NCI-H510A (cell line): ENCODE measurements around the gene CSNK2A1.
"Not testable (repeated sequence)": the region's sequence is repeated elsewhere in the genome, so short reads cannot be mapped to it uniquely, and the experiment has no call there.

Experiments
- DNase-seq: peaks from one replicate; lab custom pipeline; 2025; lab: John Stamatoyannopoulos, UW

Gene CSNK2A1

DNA sequence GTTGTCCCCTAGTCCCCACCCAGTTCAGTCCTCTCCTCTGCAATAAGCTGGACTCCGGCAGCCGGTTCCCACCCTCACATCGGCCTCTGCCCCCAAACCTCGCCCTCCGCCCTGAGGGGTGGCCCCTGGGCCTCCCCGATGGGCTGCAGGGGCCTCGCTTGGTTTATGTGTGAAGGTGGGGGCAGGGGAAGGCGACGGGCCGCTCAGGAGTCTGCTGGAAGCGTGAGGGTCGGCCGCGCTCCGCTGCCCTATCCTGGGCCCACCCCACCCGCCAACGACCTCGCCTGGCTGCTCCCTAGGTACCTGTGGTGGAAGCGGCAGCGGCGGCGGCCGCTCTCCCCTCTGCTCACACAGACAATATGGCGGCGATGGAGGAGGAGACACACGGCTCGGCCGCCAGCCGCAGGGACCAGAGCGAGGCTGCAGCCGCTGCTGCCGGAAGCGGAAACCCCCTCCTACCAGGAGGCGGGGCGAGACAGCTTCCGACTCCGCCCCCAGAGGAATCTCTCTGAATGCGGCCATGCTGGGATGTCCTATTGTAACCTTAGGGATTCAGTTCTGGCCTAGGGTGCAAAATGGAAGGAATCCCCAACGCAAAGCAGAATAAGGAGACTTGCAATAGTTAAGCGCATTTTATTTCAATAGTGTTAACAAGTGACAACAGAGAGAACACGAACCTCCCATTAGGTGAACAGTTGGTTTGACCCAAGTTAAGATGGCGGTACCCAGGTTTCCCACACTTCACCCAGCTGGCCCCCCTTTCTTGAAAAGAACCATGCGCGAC is at the start of gene CSNK2A1:
TSS of gene CSNK2A1 (minus strand) at position 422 of the 784 bp plus-strand sequence. CDS start 35,239 bp downstream, outside the sequence.
- DNase-seq = peak; percentile 91

DNA sequence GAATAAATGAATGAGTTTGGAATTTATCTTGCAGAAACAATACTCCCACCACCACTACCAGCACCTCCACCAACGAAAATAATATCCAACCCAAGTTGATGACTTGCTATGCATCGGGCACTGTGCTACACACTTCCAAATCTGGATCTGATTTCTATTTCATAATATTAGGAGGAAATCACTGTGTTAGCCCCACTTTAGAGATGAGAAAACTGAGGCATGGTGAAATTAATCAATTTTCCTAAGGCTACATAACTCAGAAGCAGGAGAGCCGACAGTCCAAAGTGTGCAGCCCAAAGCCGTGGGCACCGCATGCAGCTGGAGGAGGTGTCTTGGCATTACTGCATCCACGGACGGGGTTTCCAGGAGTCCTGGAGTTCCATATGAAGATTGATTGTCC is 48.9 kb upstream of the CSNK2A1 start:
- no peak for DNase-seq

DNA sequence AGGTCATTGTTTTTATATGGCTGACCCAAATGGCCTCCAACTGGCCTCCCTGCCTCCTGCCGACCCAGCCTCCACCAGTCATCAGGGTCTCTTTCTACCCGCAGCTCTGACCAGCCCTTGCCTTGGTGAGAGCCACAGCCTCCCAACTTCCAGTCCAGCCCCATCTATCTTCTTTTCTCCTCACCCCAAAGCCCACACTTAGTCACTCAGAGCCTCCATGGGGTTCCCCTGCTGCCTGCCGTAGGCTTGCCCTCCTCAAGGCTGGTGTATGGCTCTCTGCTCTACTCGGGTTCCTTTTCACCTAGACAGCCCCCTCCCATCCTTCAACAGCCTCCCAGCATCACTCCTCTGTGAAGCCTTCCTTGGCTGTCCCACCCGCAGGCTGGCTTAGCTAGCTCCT is 48.4 kb upstream of the CSNK2A1 start:
- no peak for DNase-seq

DNA sequence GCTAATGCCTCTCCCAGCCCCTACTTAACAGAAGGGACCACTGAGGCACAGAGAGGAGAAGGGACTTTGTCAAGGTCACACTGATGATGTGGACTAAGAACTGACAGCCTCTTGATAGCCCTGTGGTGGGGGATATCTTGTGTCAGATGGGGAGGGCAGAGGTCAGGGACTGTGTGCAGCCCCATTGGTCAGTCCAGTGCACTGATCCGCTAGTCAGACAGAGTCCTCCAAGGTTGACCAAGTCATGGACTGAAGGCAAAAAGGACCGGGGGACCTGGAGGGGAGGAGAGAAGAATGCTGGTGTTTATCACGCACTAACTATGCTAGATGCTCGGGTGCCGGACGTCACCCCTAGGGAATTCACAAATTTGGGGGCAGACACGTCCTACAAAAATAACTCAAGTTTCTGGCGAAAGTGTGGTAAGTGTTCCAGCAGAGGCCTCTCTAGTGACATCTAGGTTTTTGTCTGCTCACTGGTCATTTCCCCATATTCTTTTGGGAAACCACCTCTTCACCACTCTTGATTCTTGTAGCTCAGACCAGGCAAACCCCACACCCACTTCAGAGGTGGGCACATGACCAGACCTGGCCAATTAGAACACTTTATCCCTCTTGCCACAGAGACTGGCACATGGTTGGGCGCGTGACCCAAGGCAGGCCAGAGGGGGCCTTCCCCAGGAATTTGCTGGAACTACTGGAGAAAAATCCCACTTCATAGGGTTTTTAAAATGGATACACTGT is 45.5 kb upstream of the CSNK2A1 start:
- no peak for DNase-seq

DNA sequence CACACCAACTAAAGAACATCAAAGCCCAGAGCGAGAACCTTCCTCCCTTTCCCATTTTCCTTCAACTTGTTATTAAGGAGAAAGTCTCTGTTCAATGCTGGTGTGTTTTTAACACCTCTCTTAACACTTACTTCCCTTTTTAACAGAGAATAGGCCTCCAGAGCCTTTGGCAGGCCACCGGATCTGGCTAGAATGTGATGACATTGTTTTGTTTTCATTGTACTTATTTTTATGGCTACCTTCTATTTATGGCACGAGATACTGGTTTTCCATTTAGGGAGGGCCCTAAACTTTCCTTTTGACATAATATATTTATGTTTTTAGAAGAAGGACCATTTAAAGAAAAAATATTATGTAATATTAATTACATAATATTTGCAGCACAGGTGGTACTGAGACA is 44.9 kb upstream of the CSNK2A1 start:
- no peak for DNase-seq

DNA sequence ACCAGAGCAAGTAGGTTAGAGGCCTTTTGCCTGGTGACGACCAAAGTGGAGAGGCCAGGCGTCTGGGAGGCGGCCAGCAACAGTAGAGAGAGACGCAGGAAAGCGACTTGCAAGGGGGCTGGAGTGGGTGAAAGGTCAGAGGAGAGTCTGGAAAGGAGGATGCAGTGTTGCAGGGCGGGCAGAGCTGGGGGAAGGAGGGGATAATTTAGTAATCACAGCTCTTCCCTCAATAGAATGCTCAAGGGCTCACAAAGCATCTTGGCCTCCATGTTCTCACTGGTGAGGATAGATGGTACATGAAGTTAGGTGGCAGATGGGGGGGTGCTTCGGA is 41.3 kb upstream of the CSNK2A1 start:
- DNase-seq = no peak

DNA sequence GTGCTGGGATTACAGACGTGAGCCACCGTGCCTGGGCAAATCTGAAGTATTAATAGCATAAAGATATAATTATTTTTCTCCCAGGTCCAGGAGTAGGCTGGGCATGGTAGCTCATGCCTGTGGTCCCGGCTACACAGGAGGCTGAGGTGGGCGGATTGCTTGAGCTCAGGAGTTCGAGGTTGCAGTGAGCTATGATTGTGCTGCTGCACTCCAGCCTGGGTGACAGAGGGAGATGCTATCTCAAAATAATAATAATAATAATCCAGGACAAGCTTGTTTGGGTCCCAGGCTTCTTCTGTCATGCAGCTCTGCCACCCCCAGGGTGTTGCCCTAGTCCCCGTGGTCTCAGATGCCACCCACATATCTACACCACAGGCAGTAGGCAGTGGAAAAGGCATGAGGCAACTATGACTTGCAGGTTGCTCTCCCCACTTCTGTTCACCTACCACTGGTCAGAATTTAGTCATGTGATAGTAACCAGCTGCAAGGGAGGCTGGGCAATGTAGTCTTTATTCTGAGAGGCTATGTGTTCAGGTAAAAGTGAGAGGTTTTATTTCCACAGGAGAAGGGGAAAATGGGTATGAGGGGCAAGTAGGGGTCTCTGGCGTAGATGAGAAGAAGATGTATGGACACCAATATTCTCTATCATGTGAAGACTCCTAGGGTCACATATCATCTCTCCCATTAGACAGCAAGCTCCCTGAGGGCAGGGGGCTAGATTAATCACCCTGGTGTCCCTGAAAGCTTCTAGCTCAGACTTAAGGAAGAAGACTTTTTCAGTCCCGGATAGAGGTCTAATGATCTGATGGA is 40.8 kb upstream of the CSNK2A1 start:
- no peak for DNase-seq

DNA sequence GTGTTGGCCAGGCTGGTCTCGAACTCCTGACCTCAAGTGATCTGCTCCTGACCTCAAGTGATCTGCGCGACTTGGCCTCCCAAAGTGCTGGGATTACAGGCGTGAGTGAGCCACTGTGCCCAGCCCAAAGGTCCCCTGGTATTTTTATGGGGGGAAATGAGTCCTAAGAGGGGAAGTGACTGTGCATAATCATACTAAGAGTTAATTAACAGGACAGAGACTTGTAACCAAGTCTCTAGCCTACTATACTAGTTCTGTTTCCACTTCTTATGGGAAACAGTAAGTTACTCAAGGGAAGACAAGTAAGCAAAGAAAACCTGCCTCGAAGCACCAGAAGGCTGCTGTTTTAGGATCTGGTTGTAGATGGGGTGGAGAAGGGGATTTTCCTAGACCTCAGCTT is 38.6 kb upstream of the CSNK2A1 start:
- DNase-seq = no peak

DNA sequence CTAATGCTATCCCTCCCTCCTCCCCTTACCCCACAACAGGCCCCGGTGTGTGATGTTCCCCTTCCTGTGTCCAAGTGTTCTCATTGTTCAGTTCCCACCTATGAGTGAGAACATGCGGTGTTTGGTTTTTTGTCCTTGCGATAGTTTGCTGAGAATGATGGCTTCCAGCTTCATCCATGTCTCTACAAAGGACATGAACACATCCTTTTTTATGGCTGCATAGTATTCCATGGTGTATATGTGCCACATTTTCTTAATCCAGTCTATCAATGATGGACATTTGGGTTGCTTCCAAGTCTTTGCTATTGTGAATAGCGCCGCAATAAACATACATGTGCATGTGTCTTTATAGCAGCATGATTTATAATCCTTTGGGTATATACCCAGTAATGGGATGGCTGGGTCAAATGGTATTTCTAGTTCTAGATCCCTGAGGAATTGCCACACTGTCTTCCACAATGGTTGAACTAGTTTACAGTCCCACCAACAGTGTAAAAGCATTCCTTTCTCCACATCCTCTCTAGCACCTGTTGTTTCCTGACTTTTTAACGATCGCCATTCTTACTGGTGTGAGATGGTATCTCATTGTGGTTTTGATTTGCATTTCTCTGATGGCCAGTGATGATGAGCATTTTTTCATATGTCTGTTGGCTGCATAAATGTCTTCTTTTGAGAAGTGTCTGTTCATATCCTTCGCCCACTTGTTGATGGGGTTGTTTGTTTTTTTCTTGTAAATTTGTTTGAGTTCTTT is 35.5 kb upstream of the CSNK2A1 start:
- DNase-seq = not testable (repeated sequence)

DNA sequence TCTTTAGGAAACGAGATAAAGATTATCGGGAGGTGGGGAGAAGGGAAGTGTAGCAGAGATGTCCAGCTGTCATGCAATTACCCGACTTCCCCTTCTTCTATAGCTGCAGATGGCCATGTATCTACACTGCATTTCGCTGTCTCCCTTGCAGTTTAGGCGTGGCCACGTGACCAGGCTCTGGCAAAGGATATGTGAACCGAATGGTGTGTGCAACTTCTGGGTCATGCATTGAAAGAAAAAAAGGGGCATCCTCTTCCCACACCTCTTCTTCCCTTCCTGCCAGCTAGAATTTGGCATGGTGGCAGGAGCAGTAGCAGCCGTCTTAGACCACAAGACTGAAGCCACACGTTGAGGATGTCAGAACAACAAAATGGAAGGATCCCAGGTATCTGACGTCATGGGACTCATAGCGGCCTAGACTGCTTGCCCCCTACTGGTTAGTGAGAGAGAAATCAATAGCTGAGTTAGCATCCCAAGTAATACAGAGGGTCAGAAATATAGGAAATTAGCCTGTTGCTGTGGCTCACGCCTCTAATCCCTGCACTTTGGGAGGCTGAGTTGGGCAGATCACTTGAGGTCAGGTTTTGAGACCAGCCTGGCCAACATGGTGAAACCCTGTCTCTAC is 33.7 kb upstream of the CSNK2A1 start:
- peak; percentile 43 for DNase-seq

DNA sequence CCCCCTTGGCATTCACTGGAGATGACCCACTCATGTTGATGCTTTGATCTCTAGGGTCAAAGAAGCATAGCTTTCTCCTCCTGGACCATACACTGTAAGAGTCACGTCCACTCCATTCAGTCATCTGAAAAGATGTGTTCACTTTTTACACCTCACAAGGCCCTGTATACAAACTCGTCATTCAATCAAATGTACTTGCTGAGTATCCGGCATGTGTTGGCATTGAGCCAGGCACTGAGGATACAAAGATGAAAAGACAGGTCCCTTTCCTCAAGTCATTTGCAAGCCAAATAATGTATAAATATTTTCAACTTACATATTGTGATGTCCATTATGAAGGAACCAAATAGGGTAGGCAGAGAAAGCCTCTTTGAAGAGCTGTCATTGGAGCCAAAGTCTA is 32.6 kb upstream of the CSNK2A1 start:
- no peak for DNase-seq

DNA sequence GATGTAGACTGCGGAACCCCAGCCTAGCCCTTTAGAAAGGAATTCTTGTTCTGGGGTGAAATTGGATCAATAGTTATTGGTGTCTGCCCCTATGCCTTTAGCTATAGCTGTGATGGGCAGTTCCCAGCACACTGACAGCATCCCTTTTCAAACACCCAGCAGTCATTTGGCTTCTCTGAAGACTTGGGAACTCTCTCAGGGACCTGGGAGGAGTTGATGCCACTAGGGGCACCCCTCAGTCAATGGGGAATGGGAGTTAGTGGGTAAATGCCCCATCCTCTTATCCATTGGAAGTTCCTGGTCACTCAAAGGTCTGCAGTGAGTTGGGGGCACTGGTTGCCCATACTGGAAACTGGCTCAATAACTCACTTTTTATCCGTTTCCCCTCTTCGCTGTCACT is 31.6 kb upstream of the CSNK2A1 start:
- no peak for DNase-seq

DNA sequence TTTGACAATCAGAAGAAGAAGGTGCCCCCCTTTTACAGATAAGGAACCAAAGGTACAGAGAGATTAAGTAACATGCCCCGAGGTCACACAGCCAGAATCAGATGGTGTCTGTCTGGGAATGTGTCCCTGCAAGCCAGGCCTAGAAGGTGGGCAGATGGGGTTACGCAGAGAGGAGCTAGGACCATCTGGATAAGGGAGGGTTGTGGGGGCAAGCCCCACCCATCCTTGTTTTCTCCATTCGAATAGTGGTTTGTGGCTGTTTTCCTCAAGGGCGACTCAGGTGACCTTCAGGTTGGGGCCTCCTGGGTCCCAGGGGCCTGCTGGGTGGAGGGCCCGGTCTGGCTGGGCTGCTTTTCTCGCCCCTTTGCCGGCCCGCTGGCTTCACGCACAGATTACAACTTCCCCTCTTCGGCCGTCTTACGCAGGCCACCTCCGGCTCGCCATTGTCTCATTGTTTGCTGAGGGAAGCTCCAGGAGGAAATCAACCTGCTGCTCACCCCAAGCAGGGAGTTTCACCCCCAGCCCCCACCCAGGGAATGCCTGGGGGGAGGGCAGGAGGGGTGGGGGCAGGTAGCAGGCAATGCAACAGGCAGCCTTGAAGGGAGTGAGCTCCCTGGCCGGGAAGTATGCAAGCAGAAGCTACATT is 30.8 kb upstream of the CSNK2A1 start:
- no peak for DNase-seq

DNA sequence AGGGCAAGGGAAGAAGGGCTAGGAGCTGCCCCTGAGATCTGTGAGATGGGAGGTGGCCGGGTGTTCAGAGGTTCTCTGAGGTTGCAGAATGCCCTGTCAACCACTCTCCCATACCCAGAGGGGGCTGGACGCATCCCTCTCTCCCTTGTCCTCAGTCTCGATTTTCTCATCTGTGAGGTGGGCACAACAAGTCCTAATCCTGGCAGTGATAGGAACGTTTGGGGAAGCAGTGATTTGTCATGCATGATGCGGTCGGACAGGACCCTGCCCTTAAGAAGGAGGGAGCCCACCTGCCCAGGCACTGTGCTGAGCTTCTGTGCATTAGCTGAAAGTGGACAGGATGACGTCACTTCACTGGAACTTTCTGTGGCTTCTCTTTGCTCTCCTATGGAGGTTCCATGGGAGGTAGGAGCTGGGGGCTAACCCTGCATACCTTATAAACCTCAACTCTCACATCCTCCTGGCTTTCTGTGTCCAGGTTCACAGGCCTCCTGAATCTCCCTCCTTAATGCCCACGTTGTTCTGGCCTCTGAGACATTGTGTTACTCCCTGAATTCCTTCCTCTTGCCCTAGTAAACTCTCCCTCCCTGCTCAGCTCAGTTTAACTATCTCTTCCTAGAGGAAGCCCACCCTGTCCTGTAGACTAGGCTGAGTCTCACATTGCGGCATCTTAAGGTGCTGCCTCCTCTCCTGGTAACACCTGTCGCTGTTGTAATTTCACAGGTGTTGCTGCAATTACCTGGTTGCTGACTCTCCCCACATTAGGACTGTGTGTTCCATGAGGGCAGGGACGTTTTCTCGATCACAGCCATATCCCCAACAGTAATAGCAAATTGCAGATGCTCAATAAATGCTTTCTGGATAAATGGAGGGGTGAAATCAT is 30.1 kb upstream of the CSNK2A1 start:
- DNase-seq = no peak

DNA sequence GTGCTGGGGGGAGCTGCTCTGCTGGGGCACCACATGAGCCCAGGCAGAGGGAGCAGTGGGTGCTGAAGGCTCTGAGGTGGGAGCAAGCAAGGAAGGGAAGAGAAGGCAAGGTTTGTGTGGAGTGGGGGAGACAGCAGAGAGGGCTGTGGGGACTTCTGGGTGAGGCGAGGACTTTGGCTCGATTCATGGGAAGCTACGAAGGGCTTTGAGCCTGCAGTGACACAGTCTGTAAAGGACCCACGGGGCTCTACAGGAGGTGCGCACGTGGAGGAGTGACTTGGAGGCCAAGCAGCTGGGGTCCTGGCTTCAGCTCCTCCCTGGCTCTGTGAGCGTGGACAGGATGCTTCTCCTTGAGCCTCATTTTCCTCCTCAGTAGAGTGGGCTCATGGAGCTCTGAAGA is 29.1 kb upstream of the CSNK2A1 start:
- DNase-seq = no peak

DNA sequence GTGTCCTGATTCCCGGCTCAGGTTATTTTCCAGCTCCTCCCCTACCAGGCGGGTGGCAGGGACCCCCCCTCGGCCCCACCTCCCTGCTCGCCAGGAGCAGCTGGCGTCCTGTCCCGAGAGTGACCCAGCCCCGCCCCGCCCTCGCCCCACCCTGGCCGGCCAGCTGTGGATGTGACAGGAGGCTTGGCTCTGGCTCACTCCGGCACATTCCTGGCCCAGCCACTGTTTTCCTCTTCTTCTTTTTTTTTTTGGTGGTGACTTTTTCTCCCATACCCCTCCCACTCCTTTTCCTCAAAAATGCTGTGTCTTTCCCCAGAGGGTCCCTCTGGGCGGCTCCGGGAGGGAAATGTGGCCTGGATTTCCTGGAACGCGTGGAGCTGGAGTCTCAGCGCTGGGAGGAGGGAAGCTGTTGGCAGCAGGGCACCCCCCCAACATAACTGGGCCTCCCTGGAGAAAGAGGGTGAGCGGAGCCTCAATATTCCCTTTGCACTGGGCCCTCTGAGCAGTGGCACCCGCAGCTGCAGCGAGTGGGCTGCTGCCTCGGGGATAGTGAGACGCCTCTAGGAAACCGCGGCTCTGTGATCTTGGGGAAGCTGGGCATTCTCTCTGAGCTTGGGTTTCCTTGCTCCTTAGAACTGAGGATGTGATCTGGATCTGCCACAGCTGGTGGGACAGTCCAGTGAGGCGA is 28.3 kb upstream of the CSNK2A1 start:
- no peak for DNase-seq

DNA sequence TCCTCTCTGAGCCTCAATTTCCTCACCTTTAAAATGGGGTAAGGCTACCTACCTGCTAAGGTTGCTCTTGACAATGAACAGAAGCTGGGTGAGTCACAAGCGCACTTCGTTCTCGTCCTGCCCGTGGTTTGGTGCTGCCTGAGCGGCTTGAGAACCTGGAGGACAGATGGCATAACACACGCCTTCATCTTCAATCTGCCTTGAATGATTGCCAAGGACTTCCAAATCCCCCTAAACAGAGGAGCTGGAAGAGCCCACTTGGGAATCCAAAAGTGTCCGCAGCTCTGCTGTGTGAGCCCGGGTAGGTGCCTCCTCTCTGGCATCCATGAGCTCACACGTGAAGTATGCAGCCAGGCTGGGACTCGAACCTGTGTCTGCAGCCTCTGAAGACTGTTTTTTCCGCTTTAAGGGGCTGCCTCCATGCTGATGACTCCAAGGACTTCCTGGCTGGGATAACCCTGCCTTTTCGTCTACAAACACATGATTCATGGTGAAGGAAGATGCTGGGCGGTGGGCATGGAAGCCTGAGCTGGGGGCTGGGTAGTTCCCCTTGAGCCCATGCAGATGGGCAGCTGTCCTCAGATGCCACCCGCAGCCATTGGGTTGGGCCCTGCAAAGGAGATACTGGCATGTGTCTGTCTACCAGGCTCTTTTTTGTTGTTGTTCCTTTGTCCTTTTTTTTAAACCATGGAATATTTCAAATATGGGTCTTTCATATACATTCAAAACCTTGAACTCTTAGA is 25.3 kb upstream of the CSNK2A1 start:
- no peak for DNase-seq

DNA sequence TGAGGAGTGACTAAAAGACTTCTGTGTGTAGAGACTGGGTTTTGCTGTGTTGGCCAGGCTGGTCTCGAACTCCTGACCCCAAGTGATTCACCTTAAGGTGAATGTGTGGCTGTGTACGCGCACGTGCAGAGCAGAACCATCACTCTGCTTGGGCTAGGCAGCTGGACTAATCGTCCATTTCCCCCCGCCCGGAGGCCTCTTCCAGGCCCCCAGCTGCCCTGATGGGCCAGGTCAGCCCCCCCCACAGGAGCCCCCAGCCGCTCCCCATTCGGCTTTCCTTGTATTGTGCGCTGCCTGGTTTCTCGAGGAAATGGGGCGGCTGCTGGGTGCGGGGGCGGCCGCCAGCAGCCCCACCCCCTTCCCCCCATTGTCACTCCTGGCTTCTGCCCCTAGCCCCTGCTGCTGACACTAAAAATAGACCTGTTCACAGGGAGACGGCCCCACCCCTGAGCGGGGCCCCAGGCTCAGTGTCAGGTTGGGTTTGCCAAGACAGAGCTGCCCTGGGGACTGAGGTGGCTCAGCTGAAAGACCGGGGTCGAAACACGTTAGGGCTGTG is 24.6 kb upstream of the CSNK2A1 start:
- no peak for DNase-seq
